Common myeloid progenitor, CD34-positive (primary cell): ENCODE results near the gene MIPOL1.

Experiments used
- CTCF ChIA-PET: fragments of 350-600 bp; sonication (Branson Sonifier 250); formaldehyde crosslinking; loops from one replicate; lab custom pipeline; 2021; ENCODE audit warnings: antibody characterized with exemption; lab: Charles Lee
- POLR2A ChIA-PET: fragments of 350-600 bp; sonication (Branson Sonifier 250); formaldehyde crosslinking; loops from one replicate; lab custom pipeline; 2021; ENCODE audit warnings: antibody characterized with exemption; lab: Charles Lee
- DNase-seq, 3 donors: peaks; one replicate each; pipeline versions ENCODE4 v3.0.0 to v3.0.0-alpha.2; 2013
- H3K27ac ChIP-seq, 2 experiments: 1 replicate in 1 of 2; 2 replicates in 1 of 2; pipeline ENCODE4 v1.7.0; 2013; ENCODE audit warnings: inconsistent platforms in 2 of 2, low read length in 2 of 2, mild to moderate bottlenecking in 2 of 2, low read depth in 1 of 2, moderate library complexity in 1 of 2; ENCODE audit not compliant: severe bottlenecking in 2 of 2, insufficient read depth in 1 of 2, poor library complexity in 1 of 2
- H3K27me3 ChIP-seq, 5 experiments: replicated peaks in 2 of 5; 1 replicate in 3 of 5; 2 replicates in 2 of 5; pipeline versions ENCODE4 v1.6.1 to v1.7.0; 2013; ENCODE audit warnings: low read length in 4 of 5, mild to moderate bottlenecking in 2 of 5, moderate library complexity in 2 of 5, inconsistent platforms in 1 of 5; ENCODE audit not compliant: insufficient read depth in 5 of 5, control insufficient read depth in 4 of 5
- H3K36me3 ChIP-seq, 4 experiments: 1 replicate in 2 of 4; 2 replicates in 2 of 4; pipeline versions ENCODE4 v1.6.1 to v1.7.0; 2013; ENCODE audit warnings: low read length in 3 of 4, control low read depth in 1 of 4, mild to moderate bottlenecking in 1 of 4; ENCODE audit not compliant: control insufficient read depth in 4 of 4, insufficient read depth in 4 of 4
- H3K4me1 ChIP-seq, 4 experiments: 1 replicate in 3 of 4; 2 replicates in 1 of 4; pipeline versions ENCODE4 v1.6.1 to v1.7.1; 2013; ENCODE audit warnings: low read length in 3 of 4, mild to moderate bottlenecking in 3 of 4, control low read depth in 1 of 4, inconsistent platforms in 1 of 4, moderate library complexity in 1 of 4; ENCODE audit not compliant: control insufficient read depth in 4 of 4, insufficient read depth in 4 of 4; ENCODE audit errors: control extremely low read depth in 1 of 4
- H3K4me3 ChIP-seq, 7 experiments: 1 replicate in 4 of 7; 2 replicates in 3 of 7; pipeline versions ENCODE4 v1.5.1 to v1.7.0; 2013; ENCODE audit warnings: mild to moderate bottlenecking in 7 of 7, low read length in 6 of 7, moderate library complexity in 6 of 7, inconsistent platforms in 2 of 7, low read depth in 2 of 7, control low read depth in 1 of 7; ENCODE audit not compliant: insufficient read depth in 4 of 7, control insufficient read depth in 1 of 7; ENCODE audit errors: extremely low read depth in 1 of 7
- H3K9me3 ChIP-seq, 5 experiments: 1 replicate in 4 of 5; 2 replicates in 1 of 5; pipeline versions ENCODE4 v1.6.1 to v1.7.1; 2013; ENCODE audit warnings: low read length in 4 of 5, mild to moderate bottlenecking in 2 of 5, inconsistent platforms in 1 of 5, low read depth in 1 of 5, moderate library complexity in 1 of 5; ENCODE audit not compliant: control insufficient read depth in 4 of 5, insufficient read depth in 2 of 5; ENCODE audit errors: control extremely low read depth in 1 of 5
- WGBS: methylation state at CpG from one replicate; pipeline ENCODE4 v1.1.5; 2013; ENCODE audit not compliant: insufficient coverage; 5-methylcytosine and 5-hydroxymethylcytosine counted together

Gene MIPOL1

DNA sequence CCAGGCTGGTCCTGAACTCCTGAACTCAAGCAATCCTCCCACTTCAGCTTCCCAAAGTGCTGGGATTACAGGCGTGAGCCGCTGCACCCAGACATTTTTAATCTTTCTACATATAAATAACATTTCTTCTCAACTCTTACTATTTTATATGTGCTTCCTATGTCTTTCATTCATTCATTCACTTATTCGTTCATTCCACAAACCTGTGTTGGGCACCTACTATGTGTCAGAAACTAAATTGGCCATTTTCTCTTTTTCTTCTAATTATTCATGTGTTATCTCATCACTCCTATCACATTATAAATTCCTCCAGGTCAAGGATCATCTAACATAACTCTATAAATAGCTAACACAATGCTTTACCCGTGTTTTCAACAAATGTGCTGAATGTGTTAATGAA is 373.7 kb downstream of the MIPOL1 start:
- POLR2A ChIA-PET = no interaction called here
- CTCF ChIA-PET = no interaction called here

DNA sequence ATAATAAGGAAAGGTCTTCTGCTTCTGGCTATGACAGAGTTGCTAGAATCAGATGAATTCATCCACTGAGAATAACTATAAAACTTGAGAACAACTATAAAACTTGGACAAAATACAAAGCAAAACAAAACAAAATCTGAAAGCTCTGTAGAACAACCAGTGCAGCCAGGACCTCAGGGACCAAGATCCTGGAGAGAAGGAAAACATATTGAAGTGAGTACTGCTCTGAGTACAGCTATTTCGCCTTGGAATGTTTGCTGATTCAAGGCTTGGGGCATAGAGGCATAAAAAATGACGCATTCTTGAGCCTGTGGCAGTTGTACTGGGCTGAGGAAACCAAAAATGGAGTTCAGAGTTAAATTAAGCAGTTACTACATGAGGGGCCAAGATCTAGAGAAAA is 375.6 kb downstream of the MIPOL1 start:
- H3K27me3 ChIP-seq = peaks cover 1 to 35% (median 14%) of the 10 kb centered on the region in 5 experiments
- H3K36me3 ChIP-seq = no peaks in the 10 kb centered on the region
- ChIA-PET CTCF (no interaction called here), POLR2A (no interaction called here)
- no peaks in the 10 kb centered on the region for H3K4me1 ChIP-seq
- no peak overlapping the region for H3K27ac ChIP-seq
- H3K9me3 ChIP-seq = no peaks in the 10 kb centered on the region
- WGBS = 96% methylated on average over 2 of the region's 2 CpGs
- no peak overlapping the region for H3K4me3 ChIP-seq
- no peak for DNase-seq

More for the DNA sequence above, 373.7 kb downstream of the MIPOL1 start:
- H3K4me3 ChIP-seq = no peak overlapping the region
- DNase-seq = no peak
- peaks cover 1 to 19% (median 9%) of the 10 kb centered on the region in 5 experiments for H3K27me3 ChIP-seq
- H3K27ac ChIP-seq = no peak overlapping the region
- H3K4me1 ChIP-seq = no peaks in the 10 kb centered on the region
- H3K36me3 ChIP-seq = no peaks in the 10 kb centered on the region
- no peaks in the 10 kb centered on the region for H3K9me3 ChIP-seq
- WGBS = 90% methylated on average over 3 of the region's 4 CpGs

DNA sequence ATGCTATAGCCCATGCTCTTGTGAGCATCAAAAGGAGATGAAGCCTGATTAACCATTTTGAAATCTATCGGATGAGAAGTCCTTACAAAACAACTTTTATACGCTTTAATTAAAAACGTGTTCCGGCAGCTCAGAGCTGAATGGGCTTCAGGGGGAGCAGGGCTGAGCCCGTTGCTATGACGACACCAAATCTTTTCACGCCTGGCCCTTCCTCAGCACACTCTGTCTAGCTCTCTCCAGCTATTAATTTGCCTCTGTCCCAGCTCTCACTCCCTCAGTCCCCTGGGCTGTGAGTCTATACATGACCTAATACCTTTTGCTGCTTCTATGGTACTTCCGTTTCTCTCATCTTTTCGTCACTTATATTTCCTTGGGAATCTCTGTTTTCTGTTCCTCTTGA is 381.5 kb downstream of the MIPOL1 start:
- ChIA-PET CTCF (no interaction called here), POLR2A (no interaction called here)
- H3K4me1 ChIP-seq = peaks cover 0 to 9% (median 2%) of the 10 kb centered on the region in 4 experiments

DNA sequence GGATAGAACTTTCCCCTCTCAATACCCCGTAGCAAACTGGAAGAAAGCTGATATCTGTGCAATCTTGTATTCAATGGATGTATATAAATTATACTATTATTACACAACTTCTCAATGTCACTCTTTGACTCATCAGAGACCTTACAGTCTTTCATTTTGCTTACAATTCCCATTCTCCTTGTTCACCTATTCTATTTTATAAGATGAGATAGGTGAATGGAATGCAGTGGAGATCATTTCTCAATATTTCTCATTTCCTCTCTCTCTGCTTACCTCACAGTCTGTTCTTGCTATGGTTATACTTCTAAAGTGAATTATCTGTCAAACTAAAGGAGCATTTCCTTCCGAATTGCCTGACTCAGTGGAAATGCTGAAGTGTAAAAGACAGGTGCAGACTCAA is 382.4 kb downstream of the MIPOL1 start:
- 78% methylated on average over 1 of the region's 2 CpGs for WGBS
- CTCF ChIA-PET = no interaction called here

More for the DNA sequence above, 381.5 kb downstream of the MIPOL1 start:
- DNase-seq = no peak
- Histone ChIP-seq H3K9me3 (no peaks in the 10 kb centered on the region), H3K36me3 (no peaks in the 10 kb centered on the region), H3K27ac (no peak overlapping the region), H3K4me3 (no peak overlapping the region), H3K27me3 (peaks cover 7 to 85% (median 37%) of the 10 kb centered on the region in 5 experiments)
- 51% methylated on average over 9 of the region's 9 CpGs for WGBS

DNA sequence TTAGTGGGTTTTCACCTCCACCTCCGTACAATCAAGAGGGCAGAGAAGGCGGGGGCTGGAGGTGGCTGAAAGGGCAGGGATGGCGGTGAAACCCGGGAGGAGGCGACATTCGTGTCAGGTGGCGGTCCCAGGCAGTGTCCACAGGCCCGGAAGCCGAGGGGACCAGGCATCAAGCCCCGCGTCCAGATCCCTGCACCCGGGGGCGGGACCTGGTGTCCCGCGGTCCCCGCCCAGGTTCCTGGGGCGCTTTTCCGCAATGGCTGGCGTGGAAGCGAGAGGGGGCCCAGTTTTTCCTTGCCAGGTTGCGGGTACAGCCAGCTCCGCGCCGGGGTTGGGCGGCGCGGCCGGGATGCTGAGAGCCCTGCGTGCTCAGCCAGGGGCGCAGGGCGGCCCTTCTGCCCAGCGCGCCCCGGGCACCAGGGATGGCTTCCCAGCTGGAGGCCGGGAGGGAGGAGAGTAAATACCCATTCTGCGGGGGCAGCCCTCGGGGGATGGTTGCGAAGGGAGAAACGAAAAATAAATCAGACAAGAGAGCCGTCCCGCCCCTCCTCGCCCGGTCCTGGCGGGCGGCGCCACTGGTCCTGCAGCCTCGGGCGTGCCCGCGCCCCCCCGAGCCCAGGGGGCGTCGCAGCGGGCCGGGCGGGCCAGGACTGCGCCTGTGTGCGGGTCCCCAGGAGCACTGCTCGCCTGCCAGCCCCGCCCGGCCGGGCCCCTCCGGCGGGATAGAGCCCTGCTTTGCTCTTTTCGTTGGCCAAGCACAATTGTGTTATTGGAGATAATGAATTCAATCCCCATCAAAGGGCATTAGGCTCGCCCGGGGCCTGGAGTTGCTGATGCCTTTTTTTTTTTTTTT is 385.8 kb downstream of the MIPOL1 start:
- Histone ChIP-seq H3K9me3 (peaks cover 0 to 2% (median 0%) of the 10 kb centered on the region in 5 experiments), H3K27me3 (peaks cover 19 to 94% (median 48%) of the 10 kb centered on the region in 5 experiments), H3K27ac (no peak overlapping the region), H3K4me1 (peaks cover 0 to 16% (median 3%) of the 10 kb centered on the region in 4 experiments), H3K4me3 (peak overlapping the region in 1 of 7 experiments; percentile 1), H3K36me3 (no peaks in the 10 kb centered on the region)
- 3% methylated on average over 55 of the region's 67 CpGs for WGBS
- DNase-seq = peak in 1 of 3 donors; percentile 3
- POLR2A ChIA-PET = no interaction called here
- CTCF ChIA-PET = no interaction called here

More for the DNA sequence above, 382.4 kb downstream of the MIPOL1 start:
- H3K4me3 ChIP-seq = no peak overlapping the region
- H3K27ac ChIP-seq = no peak overlapping the region
- H3K36me3 ChIP-seq = no peaks in the 10 kb centered on the region
- peaks cover 7 to 88% (median 46%) of the 10 kb centered on the region in 5 experiments for H3K27me3 ChIP-seq
- DNase-seq = no peak
- no peaks in the 10 kb centered on the region for H3K9me3 ChIP-seq
- POLR2A ChIA-PET = no interaction called here
- peaks cover 0 to 12% (median 2%) of the 10 kb centered on the region in 4 experiments for H3K4me1 ChIP-seq

DNA sequence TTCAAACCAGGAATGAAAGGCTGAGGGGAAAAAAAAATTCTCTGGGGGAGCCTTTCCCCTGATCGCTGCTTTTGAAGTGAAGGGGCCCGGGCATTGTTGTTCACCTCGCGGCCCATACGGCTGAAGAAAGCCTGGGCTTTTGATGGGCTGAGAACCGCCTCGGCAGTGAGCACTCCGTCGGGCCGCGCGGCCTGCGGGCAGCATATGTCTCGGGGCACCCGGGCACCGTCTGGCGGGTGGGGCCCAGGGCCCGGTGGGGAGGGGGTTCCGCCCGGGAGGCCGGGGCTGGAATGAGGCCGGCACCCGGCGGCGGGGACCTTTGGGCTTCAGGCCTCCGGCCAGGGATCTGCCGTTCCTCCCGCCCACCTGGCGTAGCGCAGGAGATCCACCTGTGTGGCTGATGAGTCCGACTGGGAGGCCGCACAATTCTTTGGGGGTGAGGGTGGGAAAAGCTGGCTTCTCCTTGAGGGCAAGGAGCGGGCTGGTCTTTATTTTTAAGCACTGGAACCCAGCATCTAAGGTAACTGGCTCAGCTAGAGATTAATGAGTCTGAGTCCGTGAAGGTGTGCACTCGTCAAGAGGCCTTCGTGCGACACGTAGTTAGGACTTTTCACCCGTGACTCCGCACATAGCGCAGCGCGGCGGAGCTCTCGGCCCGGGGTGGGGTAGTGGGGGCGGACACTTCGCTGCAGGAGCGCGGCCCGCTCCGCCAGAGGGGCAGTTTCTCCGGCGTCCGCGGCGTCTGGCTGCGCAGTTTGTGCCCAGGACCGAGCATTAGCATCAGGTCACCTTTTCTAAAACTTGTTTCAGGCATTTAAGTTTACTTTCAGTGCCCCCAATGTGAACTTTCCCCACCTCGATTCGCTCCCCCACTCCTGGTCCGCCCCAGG is 386.7 kb downstream of the MIPOL1 start:
- CTCF ChIA-PET = interaction anchor here (1.3 to 1.5 kb wide), 2 partner anchors 9 to 14 kb away, joined by 3 to 4 read pairs; no protein-coding TSS in a partner anchor
- WGBS = 6% methylated on average over 60 of the region's 62 CpGs

More for the DNA sequence above, 386.7 kb downstream of the MIPOL1 start:
- H3K4me3 ChIP-seq = no peak overlapping the region
- H3K4me1 ChIP-seq = peaks cover 0 to 16% (median 3%) of the 10 kb centered on the region in 4 experiments
- peaks cover 0 to 5% (median 2%) of the 10 kb centered on the region in 5 experiments for H3K9me3 ChIP-seq
- H3K36me3 ChIP-seq = no peaks in the 10 kb centered on the region
- H3K27ac ChIP-seq = no peak overlapping the region
- peaks cover 22 to 96% (median 49%) of the 10 kb centered on the region in 5 experiments for H3K27me3 ChIP-seq
- DNase-seq = peak in 1 of 3 donors; percentile 17
- POLR2A ChIA-PET = no interaction called here
